SIG-M5 treated with dmso at 0.1 percent for 504 hours (cell line): ENCODE data around the gene PERP.
"Not testable (repeated sequence)": the region's sequence is repeated elsewhere in the genome, so short reads cannot be mapped to it uniquely, and the experiment has no call there.

Experiments used
- DNase-seq: peaks from one replicate; lab custom pipeline; 2025; ENCODE audit not compliant: unreplicated experiment; lab: John Stamatoyannopoulos, UW

The PERP gene

GRCh38 chr6:138107078-138107751, at the start of gene PERP:
PERP (minus strand) TSS chr6:138107419; CDS start chr6:138107340, 79 bp downstream.
- peak; percentile 40 for DNase-seq

GRCh38 chr6:138155443-138155842, 48.2 kb upstream of the PERP start:
- no peak for DNase-seq

- DNase-seq, result no peak
Observed at GRCh38 chr6:138146544-138146943, 39.3 kb upstream of the PERP start.

- DNase-seq, result peak; percentile 22
Observed at GRCh38 chr6:138145402-138145801, 38.2 kb upstream of the PERP start.

GRCh38 chr6:138142806-138143205, 35.6 kb upstream of the PERP start:
- no peak for DNase-seq

GRCh38 chr6:138129190-138129589, 22.0 kb upstream of the PERP start:
- DNase-seq, result no peak

GRCh38 chr6:138128096-138128495, 20.9 kb upstream of the PERP start:
- DNase-seq, result no peak

- DNase-seq, result no peak
Observed at GRCh38 chr6:138124096-138124495, 16.9 kb upstream of the PERP start.

GRCh38 chr6:138119976-138120375, 12.8 kb upstream of the PERP start:
- DNase-seq, result no peak

GRCh38 chr6:138119229-138119628, 12.0 kb upstream of the PERP start:
- not testable (repeated sequence) for DNase-seq

GRCh38 chr6:138117376-138117914, 10.2 kb upstream of the PERP start:
- no peak for DNase-seq

GRCh38 chr6:138116661-138116999, 9.4 kb upstream of the PERP start:
- DNase-seq, result no peak

- peak; percentile 78 for DNase-seq
Observed at GRCh38 chr6:138115877-138116660, 8.8 kb upstream of the PERP start.

- no peak for DNase-seq
Observed at GRCh38 chr6:138115201-138115600, 8.0 kb upstream of the PERP start.

GRCh38 chr6:138113588-138114210, 6.5 kb upstream of the PERP start:
- no peak for DNase-seq

- DNase-seq, result no peak
Observed at GRCh38 chr6:138110229-138110628, 3.0 kb upstream of the PERP start.

- DNase-seq, result peak; percentile 67
Observed at GRCh38 chr6:138109042-138109997, 2.1 kb upstream of the PERP start.

GRCh38 chr6:138107752-138108592, 753 bp upstream of the PERP start:
- no peak for DNase-seq

GRCh38 chr6:138106665-138107077, 548 bp downstream of the PERP start:
- no peak for DNase-seq
